ENCODE data around the gene MET.

MET gene

DNA sequence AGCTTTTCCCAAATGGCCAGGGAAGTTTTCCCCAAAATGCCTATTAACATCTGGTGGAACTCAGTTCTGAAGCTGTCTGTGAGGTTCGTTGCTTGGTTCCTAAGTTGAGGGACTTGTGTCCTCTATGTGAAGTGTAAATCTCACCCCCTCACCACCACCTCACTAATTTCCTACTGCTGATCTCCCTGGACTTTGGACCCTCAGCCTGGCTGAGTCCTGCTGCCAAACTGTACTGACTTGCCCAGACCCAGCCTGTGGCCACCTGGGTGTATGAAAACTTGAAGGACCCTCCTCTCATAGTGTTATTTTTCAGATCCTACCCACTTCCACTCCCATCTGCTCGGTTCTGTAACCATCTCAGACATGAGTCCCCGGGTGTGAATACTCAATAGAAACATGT is 94.9 kb downstream of the MET start:
- no peak overlapping the region for H3K4me3 ChIP-seq (ENCODE audit: low read depth, low read length)
- no peak for DNase-seq (ENCODE audit: low read depth)
- TF ChIP-seq, protein P1, sequence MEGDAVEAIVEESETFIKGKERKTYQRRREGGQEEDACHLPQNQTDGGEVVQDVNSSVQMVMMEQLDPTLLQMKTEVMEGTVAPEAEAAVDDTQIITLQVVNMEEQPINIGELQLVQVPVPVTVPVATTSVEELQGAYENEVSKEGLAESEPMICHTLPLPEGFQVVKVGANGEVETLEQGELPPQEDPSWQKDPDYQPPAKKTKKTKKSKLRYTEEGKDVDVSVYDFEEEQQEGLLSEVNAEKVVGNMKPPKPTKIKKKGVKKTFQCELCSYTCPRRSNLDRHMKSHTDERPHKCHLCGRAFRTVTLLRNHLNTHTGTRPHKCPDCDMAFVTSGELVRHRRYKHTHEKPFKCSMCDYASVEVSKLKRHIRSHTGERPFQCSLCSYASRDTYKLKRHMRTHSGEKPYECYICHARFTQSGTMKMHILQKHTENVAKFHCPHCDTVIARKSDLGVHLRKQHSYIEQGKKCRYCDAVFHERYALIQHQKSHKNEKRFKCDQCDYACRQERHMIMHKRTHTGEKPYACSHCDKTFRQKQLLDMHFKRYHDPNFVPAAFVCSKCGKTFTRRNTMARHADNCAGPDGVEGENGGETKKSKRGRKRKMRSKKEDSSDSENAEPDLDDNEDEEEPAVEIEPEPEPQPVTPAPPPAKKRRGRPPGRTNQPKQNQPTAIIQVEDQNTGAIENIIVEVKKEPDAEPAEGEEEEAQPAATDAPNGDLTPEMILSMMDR (IDR thresholded peaks at IDR 0.05; ENCODE audit: insufficient read depth, low read depth, low read length, missing control alignments): no peak

DNA sequence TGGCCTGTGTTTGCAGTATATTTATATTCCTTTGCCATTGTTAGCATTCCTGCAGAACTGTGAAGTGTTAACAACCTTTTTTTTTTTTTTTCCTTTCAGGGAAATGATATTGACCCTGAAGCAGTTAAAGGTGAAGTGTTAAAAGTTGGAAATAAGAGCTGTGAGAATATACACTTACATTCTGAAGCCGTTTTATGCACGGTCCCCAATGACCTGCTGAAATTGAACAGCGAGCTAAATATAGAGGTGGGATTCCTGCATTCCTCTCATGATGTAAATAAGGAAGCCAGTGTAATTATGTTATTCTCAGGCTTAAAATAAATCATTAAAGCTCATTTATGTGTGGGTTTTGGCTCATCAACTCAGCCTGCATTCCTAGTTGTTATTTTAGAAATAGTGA is 97.5 kb downstream of the MET start:
- H3K4me3 ChIP-seq (ENCODE audit: low read depth, low read length): no peak overlapping the region
- TF ChIP-seq, protein P1 (IDR thresholded peaks at IDR 0.05; ENCODE audit: insufficient read depth, low read depth, low read length, missing control alignments): no peak
- DNase-seq (ENCODE audit: low read depth): no peak

DNA sequence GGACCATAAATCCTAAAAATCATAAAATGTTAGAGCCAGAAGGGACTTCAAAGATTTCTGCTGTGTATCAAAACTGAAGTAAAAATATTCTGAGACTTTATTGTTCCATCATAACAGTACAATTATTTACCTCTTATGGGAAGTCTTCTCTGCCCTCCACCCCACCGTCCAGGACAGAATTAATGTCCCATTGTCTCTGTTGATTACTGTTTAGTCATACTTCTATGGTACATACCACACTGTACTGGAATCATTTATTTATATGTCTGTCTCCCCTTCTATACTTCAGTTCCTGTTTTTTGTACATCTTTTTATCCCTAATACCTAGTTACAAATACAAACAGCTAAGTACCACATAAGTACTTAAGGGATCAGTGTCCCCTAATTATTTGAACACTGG is 98.9 kb downstream of the MET start:
- no peak for DNase-seq (ENCODE audit: low read depth)
- TF ChIP-seq, protein P1 (IDR thresholded peaks at IDR 0.05; ENCODE audit: insufficient read depth, low read depth, low read length, missing control alignments): no peak
- no peak overlapping the region for H3K4me3 ChIP-seq (ENCODE audit: low read depth, low read length)

DNA sequence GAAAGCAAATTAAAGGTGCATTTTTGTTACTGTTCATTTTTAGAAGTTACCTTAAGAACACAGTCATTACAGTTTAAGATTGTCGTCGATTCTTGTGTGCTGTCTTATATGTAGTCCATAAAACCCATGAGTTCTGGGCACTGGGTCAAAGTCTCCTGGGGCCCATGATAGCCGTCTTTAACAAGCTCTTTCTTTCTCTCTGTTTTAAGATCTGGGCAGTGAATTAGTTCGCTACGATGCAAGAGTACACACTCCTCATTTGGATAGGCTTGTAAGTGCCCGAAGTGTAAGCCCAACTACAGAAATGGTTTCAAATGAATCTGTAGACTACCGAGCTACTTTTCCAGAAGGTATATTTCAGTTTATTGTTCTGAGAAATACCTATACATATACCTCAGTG is 99.6 kb downstream of the MET start:
- no peak for DNase-seq (ENCODE audit: low read depth)
- TF ChIP-seq, protein P1 (IDR thresholded peaks at IDR 0.05; ENCODE audit: insufficient read depth, low read depth, low read length, missing control alignments): no peak

DNA sequence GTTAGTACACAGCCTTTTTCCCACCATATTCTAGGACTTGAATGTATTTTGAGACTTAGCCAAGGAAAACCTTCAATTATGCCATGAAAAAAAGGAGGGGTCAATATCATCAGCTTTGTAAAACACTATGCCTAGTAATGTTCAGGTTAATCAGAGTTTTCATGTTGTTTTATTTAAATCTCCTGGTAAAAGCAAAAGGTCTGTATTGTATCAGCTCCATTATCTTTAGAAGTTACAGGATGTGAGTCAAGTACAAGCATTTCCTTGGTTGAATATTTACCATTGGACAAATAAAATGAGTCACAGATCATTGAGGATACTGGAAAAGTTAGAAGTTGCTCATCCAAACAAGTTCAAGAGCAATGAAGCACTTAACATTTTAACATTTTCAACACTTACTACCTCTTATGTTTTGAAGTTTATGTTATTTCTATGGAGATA is 100.4 kb downstream of the MET start:
- DNase-seq (ENCODE audit: low read depth): no peak
- no peak overlapping the region for H3K4me3 ChIP-seq (ENCODE audit: low read depth, low read length)
- TF ChIP-seq, protein P1 (IDR thresholded peaks at IDR 0.05; ENCODE audit: insufficient read depth, low read depth, low read length, missing control alignments): no peak

More for the DNA sequence above, 99.6 kb downstream of the MET start:
- no peak overlapping the region for H3K4me3 ChIP-seq (ENCODE audit: low read depth, low read length)

DNA sequence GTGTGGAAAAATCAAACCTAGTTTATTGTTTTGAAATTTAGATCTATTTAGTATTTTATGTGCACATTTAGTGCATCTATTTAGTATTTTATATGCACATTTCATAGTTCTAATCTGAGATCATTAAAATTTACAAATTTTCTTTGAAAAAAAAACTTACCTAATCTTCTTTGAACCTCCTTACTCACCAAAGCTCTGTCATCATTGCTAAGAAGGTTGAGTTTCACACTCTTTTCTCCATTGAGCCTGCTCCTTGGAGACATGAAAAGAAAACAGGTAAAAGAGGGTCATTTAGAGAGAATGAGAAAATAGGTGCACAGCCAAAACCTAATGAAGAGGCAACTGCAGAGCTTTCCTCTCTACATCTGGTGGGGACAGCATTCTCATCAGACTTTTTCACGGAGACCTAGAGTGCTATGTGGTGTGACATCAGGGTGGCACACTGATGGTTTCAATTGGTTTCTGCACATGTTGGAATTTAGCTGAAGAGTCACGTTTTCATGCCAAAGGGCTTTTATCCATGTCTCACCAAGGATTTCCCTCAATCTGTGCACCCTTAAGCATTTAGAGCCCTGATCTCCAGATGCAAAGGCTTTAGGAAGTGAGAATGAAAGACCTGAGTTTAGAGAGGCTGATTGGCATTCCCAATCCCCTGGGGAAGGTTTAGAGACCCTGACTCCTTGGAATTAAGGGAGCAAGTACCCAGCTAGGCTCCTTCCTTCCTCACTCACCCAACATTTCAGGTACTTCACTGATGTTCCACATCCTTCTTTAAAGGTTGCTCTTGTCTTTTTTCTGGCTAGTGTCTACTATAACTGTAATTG is 101.1 kb downstream of the MET start:
- no peak overlapping the region for H3K4me3 ChIP-seq (ENCODE audit: low read depth, low read length)
- TF ChIP-seq, protein P1 (IDR thresholded peaks at IDR 0.05; ENCODE audit: insufficient read depth, low read depth, low read length, missing control alignments): no peak

DNA sequence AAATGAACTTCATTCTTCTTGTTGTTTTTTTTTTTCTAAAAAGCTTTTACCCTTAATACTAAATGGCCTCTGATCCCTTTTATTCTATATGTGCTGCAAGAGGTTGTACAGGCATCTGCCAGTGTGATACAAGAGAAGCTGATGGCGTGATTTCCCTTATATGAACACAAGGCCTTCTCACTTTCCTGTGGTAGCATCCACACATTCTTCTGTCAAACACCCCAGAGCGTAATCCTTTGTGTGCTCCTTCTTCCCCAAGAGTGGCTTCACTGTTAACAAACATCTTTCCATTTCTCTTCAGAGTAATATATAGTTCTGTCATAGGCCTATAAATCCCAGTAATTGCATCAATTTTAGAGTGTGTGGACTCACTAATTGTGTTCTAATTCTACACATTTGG is 104.0 kb downstream of the MET start:
- TF ChIP-seq, protein P1 (IDR thresholded peaks at IDR 0.05; ENCODE audit: insufficient read depth, low read depth, low read length, missing control alignments): no peak
- DNase-seq (ENCODE audit: low read depth): no peak
- H3K4me3 ChIP-seq (ENCODE audit: low read depth, low read length): no peak overlapping the region

More for the DNA sequence above, 101.1 kb downstream of the MET start:
- DNase-seq (ENCODE audit: low read depth): no peak
